ENCODE results near the gene ABTB2.

GRCh38 chr11:34190192-34191139, 167.3 kb downstream of the ABTB2 start:
- TF ChIP-seq TARDBP (IDR thresholded peaks at IDR 0.05) (no peak), SUZ12 (IDR thresholded peaks at IDR 0.05) (no peak), FOXM1 (IDR thresholded peaks at IDR 0.05; ENCODE audit: borderline replicate concordance) (no peak), SP1 (IDR thresholded peaks at IDR 0.05) (no peak), ZNF384 (IDR thresholded peaks at IDR 0.05) (no peak), ELF4 (IDR thresholded peaks at IDR 0.05) (no peak), LEF1 (IDR thresholded peaks at IDR 0.05; ENCODE audit: borderline replicate concordance) (no peak), BHLHE40 (IDR thresholded peaks at IDR 0.05; ENCODE audit: borderline replicate concordance) (no peak)

Measured in HEK293T (cell line).